Pancreas (tissue), 10 donors: ENCODE measurements around the gene KLHL9. TPM values are rescaled to one million over a fixed set of nuclear protein-coding genes. Genes with fewer than 3 reads are reported as not detected.

Experiments
- ATAC-seq, 4 donors: fragments of 200-7000 bp; cut with Tn5 transposase; one replicate each; pipeline versions ENCODE4 v1.8.0 to v1.9.1; 2020; ENCODE audit warnings: mild to moderate bottlenecking in 4 of 4, moderate library complexity in 4 of 4
- DNase-seq, 6 donors: peaks; one replicate each; pipeline ENCODE4 v3.0.0-alpha.2; 2020
- FAIRE-seq: peaks from 2 replicates; lab custom pipeline; 2012; peaks lifted over from hg19 to GRCh38; lab: Jason Lieb, UNC
- H3K27ac ChIP-seq, 4 donors: fragments of 200-600 bp; sonication (generic); 1 replicate in 3 of 4; 2 replicates in 1 of 4; pipeline versions ENCODE4 v1.5.0 to v1.8.0; 2020
- H3K27me3 ChIP-seq, 4 donors: fragments of 200-600 bp; one replicate each; pipeline ENCODE4 v1.8.0; 2021
- H3K36me3 ChIP-seq, 3 donors: fragments of 200-600 bp; sonication (generic) in 1 of 3; one replicate each; pipeline versions ENCODE4 v1.5.0 to v1.8.0; 2020 to 2021
- H3K4me1 ChIP-seq, 3 donors: fragments of 200-600 bp; one replicate each; pipeline ENCODE4 v1.8.0; 2021
- H3K4me3 ChIP-seq, 4 donors: fragments of 200-600 bp; sonication (generic) in 2 of 4; one replicate each; pipeline versions ENCODE4 v1.5.0 to v1.8.0; 2020 to 2021
- H3K9me3 ChIP-seq, 4 donors: fragments of 200-600 bp; one replicate each; pipeline ENCODE4 v1.8.0; 2021
- CTCF ChIP-seq, 4 donors: fragments of 200-600 bp; sonication (generic) in 3 of 4; IDR thresholded peaks; one replicate each; pipeline versions ENCODE4 v1.5.0 to v1.8.0; 2021; ENCODE audit warnings: antibody characterized with exemption in 4 of 4
- WGBS, 2 donors: extraction: QIAGEN DNeasy Blood & Tissue Kit; methylation state at CpG; one replicate each; pipeline ENCODE4 v1.1.7; 2013; 5-methylcytosine and 5-hydroxymethylcytosine counted together
- intact Hi-C, 3 donors: fragments of 100-400 bp; cut with DNase I; formaldehyde crosslinking; loops; one replicate each; pipeline versions ENCODE4 v1.11.1 to v1.14.2; 2022
- polyA plus RNA-seq, 2 donors: library from polyadenylated mRNA; stranded (reverse); fragments of 200-250 nt; gene quantifications; one replicate each; pipeline ENCODE4 v1.2.3, GENCODE V29; 2013
- total RNA-seq, 6 donors: library from RNA; stranded (reverse); fragmentation: NEBNext Ultra II Directional in 4 of 6; extraction: Animal tissue kit (Norgen Biotek cat#: 25700) in 4 of 6; gene quantifications; one replicate each; pipeline versions ENCODE4 v1.2.1 to v1.2.4, GENCODE V29; 2021 to 2023
- donor health status: healthy with polysubstance abuse.
- donor health status: DM: no; HTN: no; CAD: no; lungs with moderate emphysema.
- donor health status: DM: no; HTN: no; CAD: no.
- donor health status: control.
- donor health status: control.
- donor health status: Bipolar disorder and iron deficiency.
- donor health status: DM: yes; HTN: yes; CAD: no.
- donor health status: DM: no; HTN: no; CAD: no.
- donor health status: DM: no; HTN: no; CAD: no.
- donor health status: DM: yes; HTN: yes; CAD: no.

KLHL9 gene
- total and polyA plus RNA-seq, 8 donors = 3.2 to 14.8 (median 7.2) TPM

DNA sequence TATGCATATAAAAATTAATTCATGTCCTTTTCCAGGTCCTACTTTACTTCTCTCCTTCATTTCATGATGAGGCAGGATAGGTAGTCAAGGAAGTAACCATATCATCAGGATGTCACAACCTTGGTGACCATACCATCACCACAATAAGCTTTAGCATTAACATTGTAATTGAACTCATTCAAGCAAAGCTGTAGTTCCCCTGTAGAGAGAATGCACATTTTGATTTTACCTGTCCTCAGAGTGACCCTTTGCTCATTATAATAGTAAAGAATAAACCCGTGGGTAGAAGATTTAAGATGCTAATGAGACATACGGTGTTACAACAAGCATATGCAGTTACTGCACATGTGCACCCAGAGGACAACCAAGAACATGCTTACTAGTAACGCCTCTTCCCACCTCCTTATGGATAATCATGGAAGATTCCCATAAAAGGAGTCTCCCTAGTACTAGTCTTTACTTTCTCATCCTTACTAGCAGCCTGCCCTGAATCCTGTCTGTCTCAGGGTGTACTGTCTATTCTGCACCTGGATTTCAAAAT, 13.3 kb upstream of the KLHL9 start:
- Histone ChIP-seq H3K27me3 (no peaks in the 10 kb centered on the region), H3K27ac (no peak overlapping the region), H3K4me1 (no peaks in the 10 kb centered on the region), H3K9me3 (no peaks in the 10 kb centered on the region), H3K36me3 (no peaks in the 10 kb centered on the region), H3K4me3 (no peak overlapping the region)
- no peak for DNase-seq
- 46 to 58% methylated on average over 3 of the region's 3 CpGs for WGBS, 2 donors
- no peak for FAIRE-seq
- no peak for ATAC-seq
- intact Hi-C loops = no loop called here
- no peak for TF ChIP-seq CTCF (IDR thresholded peaks at IDR 0.05)

- ATAC-seq (no peak), DNase-seq (no peak), FAIRE-seq (no peak)
- WGBS, 2 donors = 77 to 85% methylated on average over 4 of the region's 4 CpGs
- no peaks in the 10 kb centered on the region for H3K27me3 ChIP-seq
- TF ChIP-seq CTCF (IDR thresholded peaks at IDR 0.05) = no peak
- H3K4me1 ChIP-seq = peaks cover 0 to 3% (median 3%) of the 10 kb centered on the region in 3 donors
- no peaks in the 10 kb centered on the region for H3K9me3 ChIP-seq
- no peak overlapping the region for H3K27ac ChIP-seq
- H3K36me3 ChIP-seq = no peaks in the 10 kb centered on the region
- intact Hi-C loops = no loop called here
- no peak overlapping the region for H3K4me3 ChIP-seq
Measured at GRCh38 chr9:21340735-21341134, 5.5 kb upstream of the KLHL9 start.

GRCh38 chr9:21336457-21336856, 1.3 kb upstream of the KLHL9 start:
- no peak for TF ChIP-seq CTCF (IDR thresholded peaks at IDR 0.05)
- no peaks in the 10 kb centered on the region for H3K9me3 ChIP-seq
- FAIRE-seq (no peak), ATAC-seq (no peak), DNase-seq (no peak)
- no peak overlapping the region for H3K27ac ChIP-seq
- no peaks in the 10 kb centered on the region for H3K27me3 ChIP-seq
- no peak overlapping the region for H3K4me3 ChIP-seq
- peaks cover 10 to 30% (median 15%) of the 10 kb centered on the region in 3 donors for H3K4me1 ChIP-seq
- intact Hi-C loops = no loop called here
- H3K36me3 ChIP-seq = no peaks in the 10 kb centered on the region

DNA sequence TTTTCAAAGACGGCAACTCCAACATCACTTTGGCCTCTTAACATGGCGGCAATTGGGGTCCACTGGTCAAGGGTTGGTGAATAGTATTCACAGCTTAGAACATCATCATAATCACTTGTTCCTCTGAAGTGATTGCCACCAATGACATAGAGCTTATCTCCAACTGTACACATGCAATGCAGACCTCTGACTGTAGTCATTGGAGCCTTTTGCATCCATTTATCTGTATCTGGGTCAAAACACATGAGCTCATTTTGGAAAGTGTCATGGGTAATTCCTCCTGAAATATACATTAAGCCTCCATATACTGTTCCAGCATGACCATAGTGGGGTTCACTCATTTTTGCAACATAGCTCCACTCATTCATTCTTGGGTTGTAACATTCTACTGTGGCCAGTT, 2.0 kb downstream of the KLHL9 start:
- H3K9me3 ChIP-seq = no peaks in the 10 kb centered on the region
- no peak overlapping the region for H3K27ac ChIP-seq
- peaks cover 15 to 49% (median 36%) of the 10 kb centered on the region in 3 donors for H3K4me1 ChIP-seq
- no peak overlapping the region for H3K4me3 ChIP-seq
- WGBS, 2 donors = 93 to 98% methylated on average over 2 of the region's 2 CpGs
- FAIRE-seq (no peak), ATAC-seq (no peak), DNase-seq (no peak)
- no peaks in the 10 kb centered on the region for H3K36me3 ChIP-seq
- no peaks in the 10 kb centered on the region for H3K27me3 ChIP-seq
- TF ChIP-seq CTCF (IDR thresholded peaks at IDR 0.05) = no peak
- intact Hi-C loops = no loop called here

- H3K4me1 ChIP-seq = peaks cover 15 to 49% (median 36%) of the 10 kb centered on the region in 3 donors
- WGBS, 2 donors = 31 to 41% methylated on average over 5 of the region's 5 CpGs
- no peaks in the 10 kb centered on the region for H3K27me3 ChIP-seq
- H3K27ac ChIP-seq = no peak overlapping the region
- no peak for DNase-seq
- no peak for FAIRE-seq
- H3K36me3 ChIP-seq = no peaks in the 10 kb centered on the region
- no peak for ATAC-seq
- intact Hi-C loops = no loop called here
- H3K4me3 ChIP-seq = no peak overlapping the region
- no peak for TF ChIP-seq CTCF (IDR thresholded peaks at IDR 0.05)
- H3K9me3 ChIP-seq = no peaks in the 10 kb centered on the region
Measured at GRCh38 chr9:21331676-21332402, 3.4 kb downstream of the KLHL9 start.
